Transverse colon (tissue), 4 donors: ENCODE measurements around the gene BEND7.

Experiments used
- POLR2AphosphoS5 ChIP-seq, 3 donors: sonication (generic); formaldehyde crosslinking; IDR thresholded peaks; one replicate each; pipeline ENCODE4 v1.6.1; 2016; ENCODE audit warnings: antibody characterized with exemption in 3 of 3
- TF ChIP-seq, protein P1 (sequence below), 5 experiments: fragments of 200-600 bp in 3 of 5; fragments of 450-650 bp in 2 of 5; sonication (generic) in 3 of 5; IDR thresholded peaks; 1 replicate in 2 of 5; 2 replicates in 3 of 5; pipeline ENCODE4 v1.5.1; 2016 to 2017; ENCODE audit warnings: antibody characterized with exemption in 5 of 5, inconsistent platforms in 3 of 5, mild to moderate bottlenecking in 2 of 5, moderate library complexity in 1 of 5

DNA sequence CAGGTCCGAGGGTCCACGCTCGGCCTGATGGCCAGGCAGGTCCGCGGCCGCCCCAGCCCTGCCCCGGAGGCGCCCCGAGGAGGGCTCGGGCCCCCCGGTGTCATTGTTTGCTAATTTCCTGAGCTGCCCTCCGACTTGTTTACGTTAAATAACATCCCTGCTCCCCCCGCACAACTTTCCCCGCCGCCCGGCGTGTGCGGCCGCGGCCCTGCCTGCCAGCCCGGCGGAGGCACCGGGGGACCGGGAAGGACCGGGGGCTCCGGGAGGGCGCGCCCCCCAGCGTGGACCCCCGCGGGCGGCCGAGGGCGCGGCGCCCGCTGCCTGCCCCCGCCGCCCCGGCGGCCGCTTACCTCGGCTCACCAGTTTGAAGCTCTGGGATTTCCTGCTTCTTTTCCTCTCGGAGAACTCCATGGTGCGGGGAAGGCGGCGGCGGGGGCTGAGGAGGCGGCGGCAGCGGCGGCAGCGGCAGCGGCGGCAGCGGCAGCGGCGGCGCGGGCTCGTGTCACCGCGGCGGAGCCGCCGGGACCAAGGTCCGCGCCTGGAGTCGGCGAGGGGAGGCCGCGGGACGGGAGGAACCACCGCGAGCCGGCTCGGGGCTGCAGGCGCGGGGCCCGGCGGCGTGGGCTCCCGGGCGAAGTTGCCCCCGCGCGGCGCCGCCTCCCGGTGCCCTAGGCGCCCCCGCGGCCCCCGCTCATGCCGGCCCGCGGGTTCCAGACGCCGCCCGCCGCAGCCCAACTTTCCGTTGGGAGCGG, 515 bp downstream of the BEND7 start:
- TF ChIP-seq, protein P1, sequence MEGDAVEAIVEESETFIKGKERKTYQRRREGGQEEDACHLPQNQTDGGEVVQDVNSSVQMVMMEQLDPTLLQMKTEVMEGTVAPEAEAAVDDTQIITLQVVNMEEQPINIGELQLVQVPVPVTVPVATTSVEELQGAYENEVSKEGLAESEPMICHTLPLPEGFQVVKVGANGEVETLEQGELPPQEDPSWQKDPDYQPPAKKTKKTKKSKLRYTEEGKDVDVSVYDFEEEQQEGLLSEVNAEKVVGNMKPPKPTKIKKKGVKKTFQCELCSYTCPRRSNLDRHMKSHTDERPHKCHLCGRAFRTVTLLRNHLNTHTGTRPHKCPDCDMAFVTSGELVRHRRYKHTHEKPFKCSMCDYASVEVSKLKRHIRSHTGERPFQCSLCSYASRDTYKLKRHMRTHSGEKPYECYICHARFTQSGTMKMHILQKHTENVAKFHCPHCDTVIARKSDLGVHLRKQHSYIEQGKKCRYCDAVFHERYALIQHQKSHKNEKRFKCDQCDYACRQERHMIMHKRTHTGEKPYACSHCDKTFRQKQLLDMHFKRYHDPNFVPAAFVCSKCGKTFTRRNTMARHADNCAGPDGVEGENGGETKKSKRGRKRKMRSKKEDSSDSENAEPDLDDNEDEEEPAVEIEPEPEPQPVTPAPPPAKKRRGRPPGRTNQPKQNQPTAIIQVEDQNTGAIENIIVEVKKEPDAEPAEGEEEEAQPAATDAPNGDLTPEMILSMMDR (IDR thresholded peaks at IDR 0.05) = no peak
- TF ChIP-seq POLR2AphosphoS5 (IDR thresholded peaks at IDR 0.05) = no peak
